Stimulated activated CD4-positive, alpha-beta T cell treated with anti-CD3 and anti-CD28 coated beads, Interleukin-12 subunit alpha, Interleukin-12 subunit beta, amount 100 ng/mL, for 4 hours (primary cell): Measurements from ENCODE around the gene UGT1A8.
"Not testable (repeated sequence)": the region's sequence is repeated elsewhere in the genome, so short reads cannot be mapped to it uniquely, and the experiment has no call there.

ENCODE experiments used
- DNase-seq: peaks from one replicate; pipeline ENCODE4 v3.0.0-alpha.2; 2020

Gene UGT1A8

GRCh38 chr2:233689501-233689900 is 72.1 kb downstream of the UGT1A8 start:
- DNase-seq, result no peak

- DNase-seq, result no peak
Measured at GRCh38 chr2:233690444-233690843, 73.0 kb downstream of the UGT1A8 start.

GRCh38 chr2:233691443-233692433 is 74.3 kb downstream of the UGT1A8 start:
- no peak for DNase-seq

- DNase-seq, result no peak
Measured at GRCh38 chr2:233692648-233693047, 75.2 kb downstream of the UGT1A8 start, which contains the start of gene UGT1A6. UGT1A6 (plus strand) TSS chr2:233692890; CDS start chr2:233693005, 115 bp downstream.

GRCh38 chr2:233693963-233694362 is 76.5 kb downstream of the UGT1A8 start:
- no peak for DNase-seq

GRCh38 chr2:233698740-233699139 is 81.3 kb downstream of the UGT1A8 start:
- no peak for DNase-seq

- no peak for DNase-seq
Measured at GRCh38 chr2:233699424-233700027, 82.1 kb downstream of the UGT1A8 start.

- DNase-seq, result no peak
Measured at GRCh38 chr2:233700028-233700635, 82.7 kb downstream of the UGT1A8 start.

- not testable (repeated sequence) for DNase-seq
Measured at GRCh38 chr2:233700842-233701241, 83.4 kb downstream of the UGT1A8 start.

- no peak for DNase-seq
Measured at GRCh38 chr2:233702238-233702637, 84.8 kb downstream of the UGT1A8 start.

- no peak for DNase-seq
Measured at GRCh38 chr2:233705911-233706506, 88.6 kb downstream of the UGT1A8 start.

GRCh38 chr2:233706720-233707119 is 89.3 kb downstream of the UGT1A8 start:
- DNase-seq, result no peak

- no peak for DNase-seq
Measured at GRCh38 chr2:233707940-233708644, 90.7 kb downstream of the UGT1A8 start.

GRCh38 chr2:233708942-233709341 is 91.5 kb downstream of the UGT1A8 start:
- no peak for DNase-seq

GRCh38 chr2:233711312-233712008 is 94.0 kb downstream of the UGT1A8 start:
- peak; percentile 64 for DNase-seq

GRCh38 chr2:233712611-233713261 is 95.3 kb downstream of the UGT1A8 start, which contains the start of gene UGT1A5:
UGT1A5 (plus strand) TSS chr2:233712907; CDS start chr2:233712992, 85 bp downstream.
- no peak for DNase-seq

- no peak for DNase-seq
Measured at GRCh38 chr2:233713262-233713615, 95.8 kb downstream of the UGT1A8 start.

GRCh38 chr2:233714121-233714520 is 96.7 kb downstream of the UGT1A8 start:
- DNase-seq, result no peak

GRCh38 chr2:233718552-233718951 is 101.1 kb downstream of the UGT1A8 start, which contains the start of gene UGT1A4:
UGT1A4 (plus strand) TSS chr2:233718736; CDS start chr2:233718821, 85 bp downstream.
- DNase-seq, result no peak

GRCh38 chr2:233728723-233729301 is 111.4 kb downstream of the UGT1A8 start, which contains the start of gene UGT1A3:
UGT1A3 (plus strand) TSS chr2:233729042; CDS start chr2:233729127, 85 bp downstream.
- no peak for DNase-seq
